Frontal cortex (tissue), 1 donor: ENCODE results near the gene SSU72. TPM values are rescaled to one million over a fixed set of nuclear protein-coding genes. Genes with fewer than 3 reads are reported as not detected.

Source experiments
- total RNA-seq: library from RNA; depleted of rRNA; stranded (reverse); fragments of >200 nt; gene quantifications from one replicate; pipeline ENCODE4 v1.2.3, GENCODE V29; 2014

The SSU72 gene
- total RNA-seq, 1 donor from 2014 or later = 34.2 TPM

Other genes with a start within 250 kb of the SSU72 start
- gene TAS1R3, start 243.6 kb downstream of the SSU72 start, total RNA-seq = 0.41 TPM
- gene DVL1, start 225.4 kb downstream of the SSU72 start, total RNA-seq = 65.2 TPM
- 10.2 TPM for gene MXRA8, start 216.3 kb downstream of the SSU72 start, total RNA-seq
- 31.0 TPM for gene AURKAIP1, start 199.7 kb downstream of the SSU72 start, total RNA-seq
- gene CCNL2, start 175.5 kb downstream of the SSU72 start, total RNA-seq = 84.0 TPM
- gene MRPL20, start 167.6 kb downstream of the SSU72 start, total RNA-seq = 54.6 TPM
- gene ANKRD65, start 153.6 kb downstream of the SSU72 start, total RNA-seq = 1.2 TPM
- gene VWA1, start 139.2 kb downstream of the SSU72 start, total RNA-seq = 2.9 TPM
- not detected for gene ATAD3C, start 125.2 kb downstream of the SSU72 start, total RNA-seq
- gene ATAD3B, start 103.1 kb downstream of the SSU72 start, total RNA-seq = 10.6 TPM
- gene ATAD3A, start 62.7 kb downstream of the SSU72 start, total RNA-seq = 9.0 TPM
- 16.3 TPM for gene TMEM240, start 34.2 kb downstream of the SSU72 start, total RNA-seq
- gene FNDC10, start 25.3 kb upstream of the SSU72 start, total RNA-seq = 2.9 TPM
- gene MIB2, start 40.6 kb upstream of the SSU72 start, total RNA-seq = 45.7 TPM
- gene MMP23B, start 57.3 kb upstream of the SSU72 start, total RNA-seq = 0.82 TPM
- 9.0 TPM for gene CDK11B, start 84.1 kb upstream of the SSU72 start, total RNA-seq
- 54.6 TPM for gene SLC35E2B, start 117.9 kb upstream of the SSU72 start, total RNA-seq
- 18.3 TPM for gene CDK11A, start 149.5 kb upstream of the SSU72 start, total RNA-seq
- gene NADK, start 203.6 kb upstream of the SSU72 start, total RNA-seq = 23.2 TPM